ENCODE results near the gene NTM. TPM values are rescaled to one million over a fixed set of nuclear protein-coding genes. Genes with fewer than 3 reads are reported as not detected.

NTM gene
- total RNA-seq, 1 experiment from 2014 or later: 16.4 TPM

DNA sequence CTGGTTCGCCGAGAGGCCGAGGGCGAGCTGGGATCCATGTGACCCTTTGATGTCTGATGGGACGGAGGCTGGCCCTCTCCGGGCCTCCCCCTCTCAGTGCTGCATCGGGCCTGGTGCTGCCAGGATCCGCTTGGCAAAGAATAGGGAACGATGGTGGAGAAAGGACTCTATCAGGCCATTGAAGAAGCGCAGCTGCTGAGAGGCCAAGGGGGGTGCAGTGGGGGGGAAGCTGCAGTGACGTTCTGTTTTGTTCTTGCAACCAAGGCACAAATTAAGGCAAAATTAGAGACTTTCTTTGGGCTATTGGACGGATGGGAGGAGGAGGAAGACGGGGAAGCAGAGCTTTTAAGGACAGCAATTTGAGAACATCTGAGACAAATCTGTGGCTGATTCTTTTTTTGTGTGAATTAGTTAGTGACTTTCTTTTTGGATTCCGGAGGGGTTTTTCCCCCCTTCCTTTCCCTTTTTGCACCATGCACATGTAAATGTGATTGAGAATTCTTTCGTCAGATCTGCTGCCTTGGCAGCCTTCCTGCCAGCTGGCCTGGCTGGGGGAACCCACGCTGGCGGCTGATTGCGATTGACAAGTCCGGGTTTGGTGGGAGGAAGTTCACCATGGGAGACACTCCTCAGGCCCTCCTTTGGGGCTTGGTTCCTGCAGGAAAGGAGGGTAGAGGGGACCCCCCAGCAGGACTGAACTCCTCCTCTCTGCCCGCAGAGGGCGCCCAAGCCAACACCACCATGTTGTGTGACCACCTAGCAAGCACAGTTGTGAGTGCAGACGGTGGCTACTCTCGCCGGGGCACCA is 214.6 kb downstream of the NTM start (continued):
- TF ChIP-seq, protein P1, sequence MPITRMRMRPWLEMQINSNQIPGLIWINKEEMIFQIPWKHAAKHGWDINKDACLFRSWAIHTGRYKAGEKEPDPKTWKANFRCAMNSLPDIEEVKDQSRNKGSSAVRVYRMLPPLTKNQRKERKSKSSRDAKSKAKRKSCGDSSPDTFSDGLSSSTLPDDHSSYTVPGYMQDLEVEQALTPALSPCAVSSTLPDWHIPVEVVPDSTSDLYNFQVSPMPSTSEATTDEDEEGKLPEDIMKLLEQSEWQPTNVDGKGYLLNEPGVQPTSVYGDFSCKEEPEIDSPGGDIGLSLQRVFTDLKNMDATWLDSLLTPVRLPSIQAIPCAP (CRISPR knock-in tag; IDR thresholded peaks at IDR 0.05): no peak
- TF ChIP-seq FOXJ3 (CRISPR knock-in tag; IDR thresholded peaks at IDR 0.05; ENCODE audit: borderline replicate concordance): no peak
- TF ChIP-seq GABPB1 (CRISPR knock-in tag; IDR thresholded peaks at IDR 0.05): no peak
- TF ChIP-seq, protein P2, sequence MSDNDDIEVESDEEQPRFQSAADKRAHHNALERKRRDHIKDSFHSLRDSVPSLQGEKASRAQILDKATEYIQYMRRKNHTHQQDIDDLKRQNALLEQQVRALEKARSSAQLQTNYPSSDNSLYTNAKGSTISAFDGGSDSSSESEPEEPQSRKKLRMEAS (CRISPR knock-in tag; IDR thresholded peaks at IDR 0.05): no peak
- TF ChIP-seq, protein P3, sequence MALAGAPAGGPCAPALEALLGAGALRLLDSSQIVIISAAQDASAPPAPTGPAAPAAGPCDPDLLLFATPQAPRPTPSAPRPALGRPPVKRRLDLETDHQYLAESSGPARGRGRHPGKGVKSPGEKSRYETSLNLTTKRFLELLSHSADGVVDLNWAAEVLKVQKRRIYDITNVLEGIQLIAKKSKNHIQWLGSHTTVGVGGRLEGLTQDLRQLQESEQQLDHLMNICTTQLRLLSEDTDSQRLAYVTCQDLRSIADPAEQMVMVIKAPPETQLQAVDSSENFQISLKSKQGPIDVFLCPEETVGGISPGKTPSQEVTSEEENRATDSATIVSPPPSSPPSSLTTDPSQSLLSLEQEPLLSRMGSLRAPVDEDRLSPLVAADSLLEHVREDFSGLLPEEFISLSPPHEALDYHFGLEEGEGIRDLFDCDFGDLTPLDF (CRISPR knock-in tag; IDR thresholded peaks at IDR 0.05): no peak
- no peak for TF ChIP-seq SMAD4 (CRISPR knock-in tag; IDR thresholded peaks at IDR 0.05)
- TF ChIP-seq MXD4 (CRISPR knock-in tag; IDR thresholded peaks at IDR 0.05; ENCODE audit: borderline replicate concordance): no peak
- TF ChIP-seq ZNF423 (CRISPR knock-in tag; IDR thresholded peaks at IDR 0.05): peak; percentile 30; the same call in 1 of the 2 replicates
- TF ChIP-seq KAT7 (CRISPR knock-in tag; IDR thresholded peaks at IDR 0.05; ENCODE audit: borderline replicate concordance): no peak
- TF ChIP-seq ZNF138 (CRISPR knock-in tag; conservative IDR thresholded peaks at IDR 0.05): 0 out of 2 replicates have a peak, but pooled peaks have one; percentile 44
- TF ChIP-seq, protein P4, sequence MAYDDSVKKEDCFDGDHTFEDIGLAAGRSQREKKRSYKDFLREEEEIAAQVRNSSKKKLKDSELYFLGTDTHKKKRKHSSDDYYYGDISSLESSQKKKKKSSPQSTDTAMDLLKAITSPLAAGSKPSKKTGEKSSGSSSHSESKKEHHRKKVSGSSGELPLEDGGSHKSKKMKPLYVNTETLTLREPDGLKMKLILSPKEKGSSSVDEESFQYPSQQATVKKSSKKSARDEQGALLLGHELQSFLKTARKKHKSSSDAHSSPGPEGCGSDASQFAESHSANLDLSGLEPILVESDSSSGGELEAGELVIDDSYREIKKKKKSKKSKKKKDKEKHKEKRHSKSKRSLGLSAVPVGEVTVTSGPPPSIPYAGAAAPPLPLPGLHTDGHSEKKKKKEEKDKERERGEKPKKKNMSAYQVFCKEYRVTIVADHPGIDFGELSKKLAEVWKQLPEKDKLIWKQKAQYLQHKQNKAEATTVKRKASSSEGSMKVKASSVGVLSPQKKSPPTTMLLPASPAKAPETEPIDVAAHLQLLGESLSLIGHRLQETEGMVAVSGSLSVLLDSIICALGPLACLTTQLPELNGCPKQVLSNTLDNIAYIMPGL (CRISPR knock-in tag; IDR thresholded peaks at IDR 0.05): 0 out of 2 replicates have a peak, but pooled peaks have one; percentile 32
- TF ChIP-seq, protein P5, sequence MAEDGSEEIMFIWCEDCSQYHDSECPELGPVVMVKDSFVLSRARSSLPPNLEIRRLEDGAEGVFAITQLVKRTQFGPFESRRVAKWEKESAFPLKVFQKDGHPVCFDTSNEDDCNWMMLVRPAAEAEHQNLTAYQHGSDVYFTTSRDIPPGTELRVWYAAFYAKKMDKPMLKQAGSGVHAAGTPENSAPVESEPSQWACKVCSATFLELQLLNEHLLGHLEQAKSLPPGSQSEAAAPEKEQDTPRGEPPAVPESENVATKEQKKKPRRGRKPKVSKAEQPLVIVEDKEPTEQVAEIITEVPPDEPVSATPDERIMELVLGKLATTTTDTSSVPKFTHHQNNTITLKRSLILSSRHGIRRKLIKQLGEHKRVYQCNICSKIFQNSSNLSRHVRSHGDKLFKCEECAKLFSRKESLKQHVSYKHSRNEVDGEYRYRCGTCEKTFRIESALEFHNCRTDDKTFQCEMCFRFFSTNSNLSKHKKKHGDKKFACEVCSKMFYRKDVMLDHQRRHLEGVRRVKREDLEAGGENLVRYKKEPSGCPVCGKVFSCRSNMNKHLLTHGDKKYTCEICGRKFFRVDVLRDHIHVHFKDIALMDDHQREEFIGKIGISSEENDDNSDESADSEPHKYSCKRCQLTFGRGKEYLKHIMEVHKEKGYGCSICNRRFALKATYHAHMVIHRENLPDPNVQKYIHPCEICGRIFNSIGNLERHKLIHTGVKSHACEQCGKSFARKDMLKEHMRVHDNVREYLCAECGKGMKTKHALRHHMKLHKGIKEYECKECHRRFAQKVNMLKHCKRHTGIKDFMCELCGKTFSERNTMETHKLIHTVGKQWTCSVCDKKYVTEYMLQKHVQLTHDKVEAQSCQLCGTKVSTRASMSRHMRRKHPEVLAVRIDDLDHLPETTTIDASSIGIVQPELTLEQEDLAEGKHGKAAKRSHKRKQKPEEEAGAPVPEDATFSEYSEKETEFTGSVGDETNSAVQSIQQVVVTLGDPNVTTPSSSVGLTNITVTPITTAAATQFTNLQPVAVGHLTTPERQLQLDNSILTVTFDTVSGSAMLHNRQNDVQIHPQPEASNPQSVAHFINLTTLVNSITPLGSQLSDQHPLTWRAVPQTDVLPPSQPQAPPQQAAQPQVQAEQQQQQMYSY (CRISPR knock-in tag; IDR thresholded peaks at IDR 0.05): no peak
- TF ChIP-seq, protein P6, sequence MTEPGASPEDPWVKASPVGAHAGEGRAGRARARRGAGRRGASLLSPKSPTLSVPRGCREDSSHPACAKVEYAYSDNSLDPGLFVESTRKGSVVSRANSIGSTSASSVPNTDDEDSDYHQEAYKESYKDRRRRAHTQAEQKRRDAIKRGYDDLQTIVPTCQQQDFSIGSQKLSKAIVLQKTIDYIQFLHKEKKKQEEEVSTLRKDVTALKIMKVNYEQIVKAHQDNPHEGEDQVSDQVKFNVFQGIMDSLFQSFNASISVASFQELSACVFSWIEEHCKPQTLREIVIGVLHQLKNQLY (CRISPR knock-in tag; IDR thresholded peaks at IDR 0.05): no peak
- no peak for TF ChIP-seq TP53 (CRISPR knock-in tag; IDR thresholded peaks at IDR 0.05)
- TF ChIP-seq TCF7 (CRISPR knock-in tag; IDR thresholded peaks at IDR 0.05; ENCODE audit: low read depth): no peak
- TF ChIP-seq, protein P7, sequence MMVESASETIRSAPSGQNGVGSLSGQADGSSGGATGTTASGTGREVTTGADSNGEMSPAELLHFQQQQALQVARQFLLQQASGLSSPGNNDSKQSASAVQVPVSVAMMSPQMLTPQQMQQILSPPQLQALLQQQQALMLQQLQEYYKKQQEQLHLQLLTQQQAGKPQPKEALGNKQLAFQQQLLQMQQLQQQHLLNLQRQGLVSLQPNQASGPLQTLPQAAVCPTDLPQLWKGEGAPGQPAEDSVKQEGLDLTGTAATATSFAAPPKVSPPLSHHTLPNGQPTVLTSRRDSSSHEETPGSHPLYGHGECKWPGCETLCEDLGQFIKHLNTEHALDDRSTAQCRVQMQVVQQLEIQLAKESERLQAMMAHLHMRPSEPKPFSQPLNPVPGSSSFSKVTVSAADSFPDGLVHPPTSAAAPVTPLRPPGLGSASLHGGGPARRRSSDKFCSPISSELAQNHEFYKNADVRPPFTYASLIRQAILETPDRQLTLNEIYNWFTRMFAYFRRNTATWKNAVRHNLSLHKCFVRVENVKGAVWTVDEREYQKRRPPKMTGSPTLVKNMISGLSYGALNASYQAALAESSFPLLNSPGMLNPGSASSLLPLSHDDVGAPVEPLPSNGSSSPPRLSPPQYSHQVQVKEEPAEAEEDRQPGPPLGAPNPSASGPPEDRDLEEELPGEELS (CRISPR knock-in tag; IDR thresholded peaks at IDR 0.05): no peak
- TF ChIP-seq ELF4 (CRISPR knock-in tag; IDR thresholded peaks at IDR 0.05; ENCODE audit: low read depth): no peak
